ENCODE data around the gene LAMTOR2. TPM values are rescaled to one million over a fixed set of nuclear protein-coding genes. Genes with fewer than 3 reads are reported as not detected.

Gene LAMTOR2
- total RNA-seq, 1 donor from 2014 or later = 60.1 TPM

GRCh38 chr1:156053768-156054499 is 648 bp upstream of the LAMTOR2 start, which contains the start of gene UBQLN4:
Gene UBQLN4 (minus strand): TSS chr1:156053798. CDS start chr1:156053701, 97 bp downstream.
- no peaks in the 10 kb centered on the region for H3K9me3 Mint-ChIP-seq (ENCODE audit: unreplicated experiment)
- Histone ChIP-seq H3K36me3 (ENCODE audit: insufficient read depth, low read length) (peaks cover 13% of the 10 kb centered on the region), H3K9me3 (ENCODE audit: insufficient read depth, low read depth, low read length) (no peaks in the 10 kb centered on the region), H3K9ac (ENCODE audit: low read length) (peak within 1 kb of the TSS; percentile 90), H3K4me2 (ENCODE audit: low read length) (peak within 1 kb of the TSS; percentile 99), H3K27ac (ENCODE audit: low read depth, low read length) (peak within 1 kb of the TSS; percentile 93), H4K20me1 (ENCODE audit: insufficient read depth, low read length) (peaks cover 28% of the 10 kb centered on the region), H3K79me2 (ENCODE audit: insufficient read depth, low read length) (peaks cover 40% of the 10 kb centered on the region), H3K4me1 (ENCODE audit: insufficient read depth, low read length) (peaks cover 6% of the 10 kb centered on the region), H3K27me3 (ENCODE audit: insufficient read depth, low read length) (no peaks in the 10 kb centered on the region), H2AFZ (ENCODE audit: low read depth, low read length) (peak within 1 kb of the TSS; percentile 90), H3K4me3 (ENCODE audit: insufficient read depth, low read depth, low read length) (peak within 1 kb of the TSS; percentile 95)
- H3K27me3 Mint-ChIP-seq (ENCODE audit: low read depth, unreplicated experiment) = no peaks in the 10 kb centered on the region
- peak within 1 kb of the TSS; percentile 97 for H3K27ac Mint-ChIP-seq (ENCODE audit: unreplicated experiment)
- peaks cover 35% of the 10 kb centered on the region for H3K36me3 Mint-ChIP-seq (ENCODE audit: low read depth, unreplicated experiment)
- peaks cover 10% of the 10 kb centered on the region for H3K4me1 Mint-ChIP-seq (ENCODE audit: low read depth, unreplicated experiment)
- TF ChIP-seq, protein P1, sequence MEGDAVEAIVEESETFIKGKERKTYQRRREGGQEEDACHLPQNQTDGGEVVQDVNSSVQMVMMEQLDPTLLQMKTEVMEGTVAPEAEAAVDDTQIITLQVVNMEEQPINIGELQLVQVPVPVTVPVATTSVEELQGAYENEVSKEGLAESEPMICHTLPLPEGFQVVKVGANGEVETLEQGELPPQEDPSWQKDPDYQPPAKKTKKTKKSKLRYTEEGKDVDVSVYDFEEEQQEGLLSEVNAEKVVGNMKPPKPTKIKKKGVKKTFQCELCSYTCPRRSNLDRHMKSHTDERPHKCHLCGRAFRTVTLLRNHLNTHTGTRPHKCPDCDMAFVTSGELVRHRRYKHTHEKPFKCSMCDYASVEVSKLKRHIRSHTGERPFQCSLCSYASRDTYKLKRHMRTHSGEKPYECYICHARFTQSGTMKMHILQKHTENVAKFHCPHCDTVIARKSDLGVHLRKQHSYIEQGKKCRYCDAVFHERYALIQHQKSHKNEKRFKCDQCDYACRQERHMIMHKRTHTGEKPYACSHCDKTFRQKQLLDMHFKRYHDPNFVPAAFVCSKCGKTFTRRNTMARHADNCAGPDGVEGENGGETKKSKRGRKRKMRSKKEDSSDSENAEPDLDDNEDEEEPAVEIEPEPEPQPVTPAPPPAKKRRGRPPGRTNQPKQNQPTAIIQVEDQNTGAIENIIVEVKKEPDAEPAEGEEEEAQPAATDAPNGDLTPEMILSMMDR (IDR thresholded peaks at IDR 0.05; ENCODE audit: insufficient read depth, low read depth, low read length) = no peak
- no peak for TF ChIP-seq EZH2 (IDR thresholded peaks at IDR 0.05; ENCODE audit: insufficient read depth, low read length)
- peak within 1 kb of the TSS; percentile 98 for H3K4me3 Mint-ChIP-seq (ENCODE audit: unreplicated experiment)
- DNase-seq (ENCODE audit: low read depth) = peak; percentile 68
- no peak for FAIRE-seq

- no peak for FAIRE-seq
Measured at GRCh38 chr1:156055281-156056048, 883 bp downstream of the LAMTOR2 start.

More at GRCh38 chr1:156055281-156056048, 883 bp downstream of the LAMTOR2 start:
- Histone ChIP-seq H3K9me3 (ENCODE audit: insufficient read depth, low read depth, low read length) (no peaks in the 10 kb centered on the region), H3K4me3 (ENCODE audit: insufficient read depth, low read depth, low read length) (peak overlapping the region; percentile 95), H3K79me2 (ENCODE audit: insufficient read depth, low read length) (peaks cover 40% of the 10 kb centered on the region), H2AFZ (ENCODE audit: low read depth, low read length) (peak overlapping the region; percentile 90), H3K36me3 (ENCODE audit: insufficient read depth, low read length) (no peaks in the 10 kb centered on the region), H3K27ac (ENCODE audit: low read depth, low read length) (peak overlapping the region; percentile 45), H3K27me3 (ENCODE audit: insufficient read depth, low read length) (no peaks in the 10 kb centered on the region), H4K20me1 (ENCODE audit: insufficient read depth, low read length) (peaks cover 24% of the 10 kb centered on the region), H3K4me2 (ENCODE audit: low read length) (peak overlapping the region; percentile 99), H3K9ac (ENCODE audit: low read length) (peak overlapping the region; percentile 90), H3K4me1 (ENCODE audit: insufficient read depth, low read length) (peaks cover 6% of the 10 kb centered on the region)
- Mint-ChIP-seq H3K4me1 (ENCODE audit: low read depth, unreplicated experiment) (peaks cover 8% of the 10 kb centered on the region), H3K27ac (ENCODE audit: unreplicated experiment) (peak overlapping the region; percentile 63), H3K36me3 (ENCODE audit: low read depth, unreplicated experiment) (peaks cover 21% of the 10 kb centered on the region), H3K9me3 (ENCODE audit: unreplicated experiment) (no peaks in the 10 kb centered on the region), H3K4me3 (ENCODE audit: unreplicated experiment) (peak overlapping the region; percentile 94), H3K27me3 (ENCODE audit: low read depth, unreplicated experiment) (no peaks in the 10 kb centered on the region)
- no peak for DNase-seq (ENCODE audit: low read depth)
- TF ChIP-seq EZH2 (IDR thresholded peaks at IDR 0.05; ENCODE audit: insufficient read depth, low read length) = no peak
- TF ChIP-seq, protein P1 (IDR thresholded peaks at IDR 0.05; ENCODE audit: insufficient read depth, low read depth, low read length) = no peak
